Fibroblast of pulmonary artery (primary cell): ENCODE results near the gene SLC6A1.
"Not testable (repeated sequence)": the region's sequence is repeated elsewhere in the genome, so short reads cannot be mapped to it uniquely, and the experiment has no call there.

ENCODE experiments used
- DNase-seq: peaks from one replicate; pipeline ENCODE4 v3.0.0-alpha.2; 2010; ENCODE audit warnings: low read depth
- H3K4me3 ChIP-seq: replicated peaks from 2 replicates; pipeline ENCODE4 v1.5.1; 2011; ENCODE audit warnings: low read depth, mild to moderate bottlenecking, control low read depth, low read length, moderate library complexity
- TF ChIP-seq, protein P1 (sequence below): IDR thresholded peaks from 2 replicates; pipeline ENCODE4 v1.5.1; 2011; ENCODE audit warnings: mild to moderate bottlenecking, control low read depth, low read length, inconsistent platforms; ENCODE audit errors: missing control alignments

SLC6A1 gene

DNA sequence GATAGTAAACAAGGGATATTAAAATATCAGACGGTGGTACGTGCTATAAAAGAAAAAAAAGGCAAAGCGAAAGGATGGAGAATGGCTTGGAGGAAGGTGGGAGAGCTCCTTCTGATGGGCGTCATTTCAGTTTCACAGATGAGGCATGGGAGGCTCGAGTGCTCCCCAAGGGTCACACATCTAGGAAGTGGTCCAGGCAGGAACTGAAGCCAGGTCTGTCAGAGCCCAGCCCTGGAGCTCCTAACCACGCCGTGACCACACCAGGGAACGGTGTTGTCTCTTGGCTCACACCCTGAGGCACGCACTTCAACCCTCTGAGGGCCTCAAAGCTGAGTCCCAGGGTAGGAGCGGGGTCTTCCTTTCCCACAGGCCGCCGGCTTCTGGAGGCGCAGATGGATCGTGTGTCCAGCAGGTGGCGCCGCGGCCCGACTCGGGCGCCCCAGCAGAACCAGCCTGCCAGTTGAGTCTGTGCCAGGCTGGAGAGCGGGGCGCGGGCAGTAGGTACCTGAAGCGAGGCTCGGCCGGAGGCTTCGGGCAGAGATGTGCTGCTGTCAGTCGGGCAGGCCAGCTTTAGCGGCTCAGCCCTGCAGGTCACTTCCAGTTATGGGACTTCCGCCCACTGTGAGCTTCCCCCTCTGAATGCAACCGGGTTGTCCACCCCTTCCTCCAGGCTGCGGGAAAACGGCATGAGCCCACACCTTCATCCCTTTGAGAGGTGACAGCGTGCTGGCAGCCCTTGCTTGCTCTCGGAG lies 68.1 kb downstream of the SLC6A1 start:
- TF ChIP-seq, protein P1, sequence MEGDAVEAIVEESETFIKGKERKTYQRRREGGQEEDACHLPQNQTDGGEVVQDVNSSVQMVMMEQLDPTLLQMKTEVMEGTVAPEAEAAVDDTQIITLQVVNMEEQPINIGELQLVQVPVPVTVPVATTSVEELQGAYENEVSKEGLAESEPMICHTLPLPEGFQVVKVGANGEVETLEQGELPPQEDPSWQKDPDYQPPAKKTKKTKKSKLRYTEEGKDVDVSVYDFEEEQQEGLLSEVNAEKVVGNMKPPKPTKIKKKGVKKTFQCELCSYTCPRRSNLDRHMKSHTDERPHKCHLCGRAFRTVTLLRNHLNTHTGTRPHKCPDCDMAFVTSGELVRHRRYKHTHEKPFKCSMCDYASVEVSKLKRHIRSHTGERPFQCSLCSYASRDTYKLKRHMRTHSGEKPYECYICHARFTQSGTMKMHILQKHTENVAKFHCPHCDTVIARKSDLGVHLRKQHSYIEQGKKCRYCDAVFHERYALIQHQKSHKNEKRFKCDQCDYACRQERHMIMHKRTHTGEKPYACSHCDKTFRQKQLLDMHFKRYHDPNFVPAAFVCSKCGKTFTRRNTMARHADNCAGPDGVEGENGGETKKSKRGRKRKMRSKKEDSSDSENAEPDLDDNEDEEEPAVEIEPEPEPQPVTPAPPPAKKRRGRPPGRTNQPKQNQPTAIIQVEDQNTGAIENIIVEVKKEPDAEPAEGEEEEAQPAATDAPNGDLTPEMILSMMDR = peak; percentile 67
- peak overlapping the region; percentile 22 for H3K4me3 ChIP-seq

DNA sequence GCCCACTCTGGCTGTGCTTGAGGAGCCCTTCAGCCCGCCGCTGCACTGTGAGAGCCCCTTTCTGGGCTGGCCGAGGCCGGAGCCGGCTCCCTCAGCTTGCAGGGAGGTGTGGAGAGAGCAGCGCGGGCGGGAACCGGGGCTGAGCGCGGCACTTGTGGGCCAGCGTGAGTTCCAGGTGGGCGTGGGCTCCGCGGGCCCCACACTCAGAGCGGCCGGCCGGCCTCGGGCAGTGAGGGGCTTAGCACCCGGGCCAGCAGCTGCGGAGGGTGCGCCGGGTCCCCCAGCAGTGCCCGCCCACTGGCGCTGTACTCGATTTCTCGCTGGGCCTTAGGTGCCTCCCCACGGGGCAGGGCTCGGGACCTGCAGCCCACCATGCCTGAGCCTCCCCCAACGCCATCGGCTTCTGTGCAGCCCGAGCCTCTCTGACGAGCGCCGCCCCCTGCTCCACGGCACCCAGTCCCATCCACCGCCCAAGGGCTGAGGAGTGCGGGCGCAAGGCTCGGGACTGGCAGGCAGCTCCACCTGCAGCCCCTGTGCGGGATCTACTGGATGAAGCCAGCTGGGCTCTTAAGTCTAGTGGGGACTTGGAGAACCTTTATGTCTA lies 68.8 kb downstream of the SLC6A1 start:
- H3K4me3 ChIP-seq, DNase-seq: not testable (repeated sequence)

More for the DNA sequence above, 68.1 kb downstream of the SLC6A1 start:
- DNase-seq = peak; percentile 64

- DNase-seq = no peak
- TF ChIP-seq, protein P1 = no peak
- no peak overlapping the region for H3K4me3 ChIP-seq
These were observed 70.2 kb downstream of the SLC6A1 start for GRCh38 chr3:11062704-11063103.

- H3K4me3 ChIP-seq = no peak overlapping the region
- TF ChIP-seq, protein P1 = no peak
- DNase-seq = no peak
These were observed 78.7 kb downstream of the SLC6A1 start for GRCh38 chr3:11071096-11071755.

- TF ChIP-seq, protein P1 = no peak
- no peak for DNase-seq
- H3K4me3 ChIP-seq = no peak overlapping the region
These were observed 80.1 kb downstream of the SLC6A1 start for GRCh38 chr3:11072631-11073030.

GRCh38 chr3:11074011-11074410 lies 81.5 kb downstream of the SLC6A1 start:
- TF ChIP-seq, protein P1 = no peak
- H3K4me3 ChIP-seq = no peak overlapping the region
- no peak for DNase-seq

DNA sequence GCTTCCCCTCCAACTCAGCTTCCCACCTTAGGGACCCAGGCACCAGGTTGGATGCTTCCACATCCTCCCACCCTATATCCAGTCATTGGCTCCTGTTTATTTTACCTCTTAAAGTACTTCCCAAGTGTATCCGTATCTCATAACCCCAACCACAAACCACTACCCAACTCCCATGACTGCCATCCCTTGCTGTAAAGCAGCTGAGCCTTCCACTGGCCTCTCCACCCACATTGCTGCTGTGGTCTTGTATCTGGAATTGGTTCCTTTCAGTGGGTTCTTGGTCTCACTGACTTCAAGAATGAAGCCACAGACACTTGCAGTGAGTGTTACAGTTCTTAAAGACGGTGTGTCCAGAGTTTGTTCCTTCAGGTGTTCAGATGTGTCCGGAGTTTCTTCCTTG lies 81.9 kb downstream of the SLC6A1 start:
- TF ChIP-seq, protein P1 = no peak

DNA sequence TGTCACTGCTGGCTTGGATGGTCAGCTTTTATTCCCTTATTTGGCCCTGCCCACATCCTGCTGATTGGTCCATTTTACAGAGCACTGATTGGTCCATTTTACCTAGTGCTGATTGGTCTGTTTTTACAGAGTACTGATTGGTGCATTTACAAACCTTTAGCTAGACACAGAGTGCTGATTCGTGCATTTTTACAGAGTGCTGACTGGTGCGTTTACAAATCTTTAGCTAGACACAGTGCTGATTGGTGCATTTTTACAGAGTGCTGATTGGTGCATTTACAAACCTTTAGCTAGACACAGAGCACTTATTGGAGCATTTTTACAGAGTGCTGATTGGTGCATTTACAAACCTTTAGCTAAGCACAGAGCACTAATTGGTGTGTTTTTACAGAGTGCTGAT lies 82.6 kb downstream of the SLC6A1 start:
- H3K4me3 ChIP-seq, DNase-seq: not testable (repeated sequence)

More for the DNA sequence above, 81.9 kb downstream of the SLC6A1 start:
- DNase-seq = no peak
- H3K4me3 ChIP-seq = no peak overlapping the region
